ENCODE measurements around the gene NCS1. TPM values are rescaled to one million over a fixed set of nuclear protein-coding genes. Genes with fewer than 3 reads are reported as not detected.
A peak's percentile ranks its signal among the peaks of the same experiment; 100 is the strongest.

Gene NCS1
- total RNA-seq, 1 donor from 2014 or later: 312 TPM

GRCh38 chr9:130198501-130199179 is 26.4 kb downstream of the NCS1 start:
- DNase-seq: no peak
- peaks cover 4% of the 10 kb centered on the region for H3K9me3 Mint-ChIP-seq (ENCODE audit: unreplicated experiment)
- no peak overlapping the region for H3K4me3 Mint-ChIP-seq (ENCODE audit: unreplicated experiment)
- no peaks in the 10 kb centered on the region for H3K36me3 Mint-ChIP-seq (ENCODE audit: unreplicated experiment)
- peaks cover 36% of the 10 kb centered on the region for H3K4me1 Mint-ChIP-seq (ENCODE audit: low read depth, unreplicated experiment)
- no peak for TF ChIP-seq CTCF (IDR thresholded peaks at IDR 0.05; ENCODE audit: partially characterized antibody, unreplicated experiment)
- H3K27ac Mint-ChIP-seq (ENCODE audit: unreplicated experiment): no peak overlapping the region
- peaks cover 5% of the 10 kb centered on the region for H3K27me3 Mint-ChIP-seq (ENCODE audit: unreplicated experiment)

GRCh38 chr9:130199605-130200004 is 27.4 kb downstream of the NCS1 start:
- H3K27ac Mint-ChIP-seq (ENCODE audit: unreplicated experiment): peak overlapping the region; percentile 36
- DNase-seq: no peak
- peaks cover 31% of the 10 kb centered on the region for H3K4me1 Mint-ChIP-seq (ENCODE audit: low read depth, unreplicated experiment)
- TF ChIP-seq CTCF (IDR thresholded peaks at IDR 0.05; ENCODE audit: partially characterized antibody, unreplicated experiment): no peak
- no peaks in the 10 kb centered on the region for H3K36me3 Mint-ChIP-seq (ENCODE audit: unreplicated experiment)
- peak overlapping the region; percentile 8 for H3K4me3 Mint-ChIP-seq (ENCODE audit: unreplicated experiment)
- peaks cover 5% of the 10 kb centered on the region for H3K9me3 Mint-ChIP-seq (ENCODE audit: unreplicated experiment)
- peaks cover 5% of the 10 kb centered on the region for H3K27me3 Mint-ChIP-seq (ENCODE audit: unreplicated experiment)

- Mint-ChIP-seq H3K27ac (ENCODE audit: unreplicated experiment) (peak overlapping the region; percentile 36), H3K4me3 (ENCODE audit: unreplicated experiment) (peak overlapping the region; percentile 8), H3K9me3 (ENCODE audit: unreplicated experiment) (peaks cover 7% of the 10 kb centered on the region), H3K27me3 (ENCODE audit: unreplicated experiment) (peaks cover 5% of the 10 kb centered on the region), H3K4me1 (ENCODE audit: low read depth, unreplicated experiment) (peaks cover 31% of the 10 kb centered on the region), H3K36me3 (ENCODE audit: unreplicated experiment) (no peaks in the 10 kb centered on the region)
- peak; percentile 37 for DNase-seq
- no peak for TF ChIP-seq CTCF (IDR thresholded peaks at IDR 0.05; ENCODE audit: partially characterized antibody, unreplicated experiment)
Measured at GRCh38 chr9:130200038-130200849, 28.0 kb downstream of the NCS1 start.

DNA sequence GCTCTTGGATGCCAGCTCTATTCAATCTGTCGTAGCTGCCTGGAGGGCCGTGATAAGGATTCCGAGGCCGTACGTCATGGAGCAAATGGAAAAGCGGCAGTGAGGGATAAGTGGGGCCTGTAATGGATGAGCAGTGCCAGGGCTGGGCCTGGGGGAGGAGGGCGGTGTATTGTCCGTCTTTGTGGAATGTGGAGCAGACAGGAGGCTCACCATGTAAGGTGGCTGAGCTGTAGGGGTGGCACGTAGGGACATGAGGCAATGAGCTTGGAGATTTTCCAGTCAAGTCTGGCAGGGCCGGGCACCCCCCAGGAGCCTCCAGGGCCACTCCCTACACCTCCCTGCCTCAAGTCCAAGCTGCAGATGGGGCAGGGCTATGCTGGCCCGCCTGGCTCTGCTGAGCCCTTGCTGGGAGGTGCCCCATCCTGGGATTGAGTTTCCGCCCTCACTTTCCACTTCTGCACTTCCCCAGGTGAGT is 29.2 kb downstream of the NCS1 start:
- Mint-ChIP-seq H3K4me3 (ENCODE audit: unreplicated experiment) (no peak overlapping the region), H3K36me3 (ENCODE audit: unreplicated experiment) (no peaks in the 10 kb centered on the region), H3K9me3 (ENCODE audit: unreplicated experiment) (peaks cover 7% of the 10 kb centered on the region), H3K27ac (ENCODE audit: unreplicated experiment) (no peak overlapping the region), H3K27me3 (ENCODE audit: unreplicated experiment) (peaks cover 5% of the 10 kb centered on the region), H3K4me1 (ENCODE audit: low read depth, unreplicated experiment) (peaks cover 28% of the 10 kb centered on the region)
- no peak for DNase-seq
- no peak for TF ChIP-seq CTCF (IDR thresholded peaks at IDR 0.05; ENCODE audit: partially characterized antibody, unreplicated experiment)

- Mint-ChIP-seq H3K27me3 (ENCODE audit: unreplicated experiment) (peaks cover 2% of the 10 kb centered on the region), H3K36me3 (ENCODE audit: unreplicated experiment) (no peaks in the 10 kb centered on the region)
Measured at GRCh38 chr9:130201974-130202373, 29.8 kb downstream of the NCS1 start.

More at GRCh38 chr9:130201974-130202373, 29.8 kb downstream of the NCS1 start:
- H3K4me3 Mint-ChIP-seq (ENCODE audit: unreplicated experiment): no peak overlapping the region
- peaks cover 7% of the 10 kb centered on the region for H3K9me3 Mint-ChIP-seq (ENCODE audit: unreplicated experiment)
- no peak for TF ChIP-seq CTCF (IDR thresholded peaks at IDR 0.05; ENCODE audit: partially characterized antibody, unreplicated experiment)
- H3K4me1 Mint-ChIP-seq (ENCODE audit: low read depth, unreplicated experiment): peaks cover 27% of the 10 kb centered on the region
- no peak overlapping the region for H3K27ac Mint-ChIP-seq (ENCODE audit: unreplicated experiment)
- DNase-seq: no peak
